Colon (tissue), 2 donors: ENCODE measurements around the gene NCAM2.
"Not testable (repeated sequence)": the region's sequence is repeated elsewhere in the genome, so short reads cannot be mapped to it uniquely, and the experiment has no call there.

Experiments
- FAIRE-seq: peaks from 2 replicates; lab custom pipeline; 2012; peaks lifted over from hg19 to GRCh38; lab: Jason Lieb, UNC
- donor health status: control.
- donor health status: control.

Gene NCAM2

DNA sequence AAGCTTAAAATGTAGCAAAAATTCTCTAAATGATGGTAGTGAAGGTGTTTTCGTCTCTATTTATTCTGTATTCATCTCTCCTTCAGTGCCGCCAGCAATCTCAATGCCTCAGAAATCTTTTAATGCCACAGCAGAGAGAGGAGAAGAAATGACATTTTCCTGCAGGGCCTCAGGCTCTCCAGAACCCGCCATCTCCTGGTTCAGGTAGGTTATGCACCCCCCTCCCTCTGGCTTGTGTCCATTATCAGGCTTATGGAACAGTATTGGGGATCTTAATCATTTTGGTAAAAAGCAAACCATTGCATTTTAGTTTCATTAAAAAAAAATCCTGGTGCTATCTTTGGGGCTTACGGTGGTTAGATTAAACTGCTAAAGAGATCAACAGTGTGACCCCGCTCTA, 326.1 kb downstream of the NCAM2 start:
- FAIRE-seq = no peak

DNA sequence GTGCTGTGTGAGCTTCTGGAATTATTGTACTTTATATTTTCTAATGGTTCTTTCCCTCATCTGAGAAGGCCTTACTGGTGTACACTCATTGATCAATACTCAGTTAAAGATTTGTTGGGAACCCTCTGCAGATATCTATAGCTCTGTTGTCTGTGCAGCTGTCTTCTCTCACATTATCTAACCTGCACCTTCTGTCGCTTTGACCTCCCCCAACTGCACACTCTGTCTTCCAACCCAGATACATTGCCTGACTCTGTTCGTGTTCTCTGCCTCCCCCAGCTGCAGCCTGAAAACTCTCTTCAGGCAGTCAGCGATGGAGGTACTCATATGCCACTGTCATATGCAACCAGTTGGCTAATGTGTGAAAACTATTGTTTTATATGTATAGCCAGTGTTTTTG, 334.3 kb downstream of the NCAM2 start:
- FAIRE-seq = no peak

DNA sequence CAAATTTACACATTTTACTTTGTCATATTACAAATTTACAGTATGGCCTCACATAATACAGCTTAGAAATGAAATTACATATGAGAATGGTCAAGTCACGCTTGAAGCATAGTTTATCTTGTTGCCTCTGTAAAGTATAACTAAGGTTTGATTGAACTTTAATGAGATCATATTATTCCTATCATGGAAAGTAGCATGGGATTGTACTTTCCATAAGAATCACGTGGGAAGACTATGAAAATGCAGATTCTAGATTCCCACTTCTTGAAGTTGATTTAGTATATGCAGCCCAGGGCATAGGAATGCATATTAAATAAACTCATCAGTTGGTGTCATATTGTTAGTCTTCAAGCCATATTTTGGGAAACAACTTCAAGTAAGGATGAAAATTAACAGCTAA, 342.8 kb downstream of the NCAM2 start:
- no peak for FAIRE-seq

DNA sequence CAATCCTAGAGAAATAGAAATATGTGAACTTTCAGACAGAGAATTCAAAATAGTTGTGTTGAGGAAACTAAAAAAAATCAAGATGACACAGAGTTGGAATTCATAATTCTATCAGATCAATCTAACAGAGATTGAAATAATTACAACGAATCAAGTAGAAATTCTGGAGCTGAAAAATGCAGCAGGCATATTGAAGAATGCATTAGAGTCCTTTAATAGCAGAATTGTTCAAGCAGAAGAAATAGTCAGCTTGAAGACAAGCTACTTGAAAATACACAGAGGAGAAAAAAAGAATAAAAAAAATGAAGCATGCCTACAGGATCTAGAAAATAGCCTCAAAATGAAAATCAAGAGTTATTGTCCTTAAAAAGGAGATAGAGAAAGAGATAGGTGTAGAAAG, 347.1 kb downstream of the NCAM2 start:
- no peak for FAIRE-seq

DNA sequence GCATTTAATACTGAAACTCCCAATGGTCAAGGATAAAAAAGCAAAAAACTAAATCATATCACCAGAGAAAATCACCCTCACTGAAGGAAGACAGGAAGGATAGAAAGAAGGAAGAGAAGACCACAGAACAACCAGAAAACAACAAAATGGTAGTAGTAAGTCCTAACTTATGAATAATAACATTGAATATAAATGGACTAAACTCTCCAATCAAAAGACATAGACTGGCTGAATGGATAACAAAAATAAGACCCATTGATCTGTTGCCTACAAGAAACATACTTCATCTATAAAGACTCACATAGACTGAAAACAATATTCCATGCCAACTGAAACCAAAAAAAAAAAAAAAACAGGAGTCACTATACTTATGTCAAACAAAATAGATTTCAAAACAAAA, 347.7 kb downstream of the NCAM2 start:
- no peak for FAIRE-seq

GRCh38 chr21:21366277-21366676, 368.1 kb downstream of the NCAM2 start:
- no peak for FAIRE-seq

DNA sequence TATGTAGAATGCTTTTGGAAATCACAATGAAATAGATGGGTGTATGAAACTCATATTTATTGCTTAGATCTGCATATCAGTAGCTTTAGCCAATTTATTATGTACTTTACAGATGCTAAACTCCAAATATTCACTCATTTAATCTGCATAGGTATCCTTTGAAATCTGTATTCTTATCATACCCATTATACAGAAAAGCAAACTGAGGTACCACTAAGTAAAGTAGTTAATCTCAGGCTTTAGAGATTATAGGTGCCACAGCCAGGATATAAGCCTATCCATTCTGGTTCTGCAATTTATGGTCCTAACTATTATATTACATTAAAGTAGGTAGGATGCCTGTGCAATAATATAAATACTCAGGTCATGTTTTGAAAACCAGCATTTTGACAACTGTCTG, 369.4 kb downstream of the NCAM2 start:
- no peak for FAIRE-seq

DNA sequence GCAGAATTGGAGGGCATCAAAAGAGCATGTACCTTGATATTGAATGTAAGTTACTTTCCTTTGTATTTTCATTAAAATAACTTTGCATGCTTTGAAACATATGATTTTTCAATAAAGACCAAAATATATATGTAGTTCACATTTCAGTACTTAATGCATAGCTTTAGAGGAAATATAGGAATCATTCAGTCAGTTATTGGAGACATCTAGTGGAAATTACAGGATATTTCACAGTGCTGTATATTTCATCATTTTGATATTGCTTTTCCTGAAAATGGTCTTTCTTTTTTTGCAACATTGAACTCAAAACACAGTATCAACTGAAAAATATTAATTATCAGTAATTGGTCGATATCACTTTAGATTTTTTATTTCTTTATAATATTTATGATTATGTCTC, 375.8 kb downstream of the NCAM2 start:
- no peak for FAIRE-seq

DNA sequence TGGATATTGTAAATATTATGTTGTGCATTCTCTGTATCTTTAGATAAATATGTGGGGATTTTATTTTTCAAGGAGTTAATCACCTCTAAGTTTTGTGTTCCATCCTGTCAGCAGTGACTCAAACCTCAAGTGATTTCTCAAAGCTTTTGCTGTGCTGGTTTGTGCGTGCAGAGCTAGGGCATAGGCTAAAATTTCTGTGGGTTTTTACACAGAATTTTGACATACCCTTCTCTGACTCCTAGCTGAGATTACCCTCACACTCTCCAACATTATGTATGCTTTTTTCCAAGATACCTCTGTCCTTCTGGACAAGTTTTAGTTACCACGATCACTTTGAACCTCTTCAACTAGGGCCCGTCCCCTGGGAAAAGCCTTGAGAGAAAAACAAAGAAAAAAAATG, 384.9 kb downstream of the NCAM2 start:
- FAIRE-seq = no peak

DNA sequence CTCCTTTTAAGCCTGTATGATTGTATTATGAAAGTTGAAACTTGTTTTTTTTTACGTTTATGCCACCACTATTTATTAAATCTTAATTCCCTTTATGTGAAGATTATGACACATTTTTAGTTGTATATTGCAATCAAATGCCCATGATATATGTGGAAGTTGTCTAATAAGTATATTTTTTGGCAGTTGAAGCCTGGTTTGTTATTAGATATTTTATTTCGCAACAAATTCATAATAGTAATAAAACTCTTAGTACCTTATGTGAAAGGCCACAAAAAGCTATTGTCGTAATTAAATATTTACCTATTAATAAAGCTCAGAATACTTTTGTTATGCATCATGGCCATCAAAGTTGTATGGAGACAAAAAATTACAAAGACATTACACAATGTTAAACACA, 386.8 kb downstream of the NCAM2 start:
- no peak for FAIRE-seq

DNA sequence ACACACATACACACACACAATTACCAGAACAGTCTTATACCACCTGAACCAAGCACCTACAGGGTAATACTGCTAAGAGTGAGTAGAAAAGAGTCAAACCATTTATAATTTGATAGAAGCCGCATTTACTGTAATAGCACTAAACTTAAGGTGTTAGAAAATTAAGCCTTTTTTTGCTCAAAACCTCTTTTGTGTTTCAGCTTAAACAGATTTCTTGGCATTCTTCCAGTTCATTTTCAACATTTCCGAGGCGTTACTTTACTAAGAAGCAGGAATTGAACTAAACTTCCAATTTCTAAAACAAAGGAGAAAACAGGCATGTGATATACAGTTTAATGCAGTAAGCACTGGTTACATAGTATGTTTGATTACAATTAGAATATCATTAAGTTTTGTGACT, 387.2 kb downstream of the NCAM2 start:
- FAIRE-seq = no peak

GRCh38 chr21:21387916-21388315, 389.7 kb downstream of the NCAM2 start:
- FAIRE-seq = no peak

DNA sequence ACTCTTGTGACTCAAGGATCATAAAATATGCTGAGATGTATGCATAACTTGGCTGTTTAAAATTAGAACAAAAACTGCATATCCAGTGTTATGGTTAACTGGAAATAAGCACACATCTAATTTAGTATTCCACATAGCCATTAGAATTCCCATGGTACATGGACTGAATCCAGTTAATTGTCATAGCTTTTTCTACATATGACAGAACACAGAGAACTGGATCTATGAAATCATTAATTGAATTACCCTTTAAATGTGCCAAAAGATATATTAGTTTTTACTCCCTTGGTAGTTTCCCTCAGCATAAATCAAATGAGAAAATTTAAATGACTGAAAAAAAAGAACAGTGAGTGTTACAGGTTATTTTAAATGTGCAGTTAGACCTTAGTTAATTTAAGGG, 395.9 kb downstream of the NCAM2 start:
- FAIRE-seq = no peak

DNA sequence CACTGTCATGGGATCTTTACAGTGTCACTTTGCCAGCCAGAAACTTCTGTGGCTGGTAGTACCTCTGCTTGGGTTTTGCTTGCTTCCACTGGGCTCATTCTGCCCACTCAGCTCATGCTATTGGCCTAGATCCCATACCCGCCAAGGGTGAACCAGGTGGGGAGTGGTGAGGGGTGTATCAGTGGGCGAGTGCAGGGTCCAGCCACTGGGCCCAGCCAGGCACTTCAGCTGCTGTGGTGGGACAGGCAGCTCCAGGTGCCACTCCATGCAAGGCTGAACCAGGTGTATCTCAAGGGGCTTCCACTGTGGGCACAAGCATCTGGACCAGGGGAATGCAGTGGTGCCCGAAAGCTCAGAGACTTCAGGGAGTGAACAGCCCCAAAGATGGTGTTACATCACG, 398.2 kb downstream of the NCAM2 start:
- FAIRE-seq = no peak

DNA sequence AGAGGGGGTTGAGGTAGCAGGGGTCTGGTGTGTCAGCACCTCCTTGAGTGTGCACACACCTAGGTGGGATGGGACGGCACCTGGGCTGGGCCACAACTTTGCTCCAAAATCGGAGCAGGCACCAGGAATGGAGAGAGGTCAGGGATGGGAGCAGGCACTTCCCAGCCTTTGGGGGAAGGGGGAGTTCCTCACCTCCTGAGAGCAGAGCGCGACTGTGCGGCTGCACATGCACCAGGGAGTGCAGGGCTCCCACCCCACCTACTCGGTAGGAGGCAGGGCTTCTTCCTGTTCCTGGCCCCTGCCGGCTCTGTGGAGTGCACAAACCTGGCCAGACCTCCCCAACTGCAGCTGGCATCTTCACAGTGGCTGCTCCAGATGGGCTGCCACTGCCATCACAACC, 399.3 kb downstream of the NCAM2 start:
- no peak for FAIRE-seq

- no peak for FAIRE-seq
Measured at GRCh38 chr21:21401444-21401843, 403.2 kb downstream of the NCAM2 start.

DNA sequence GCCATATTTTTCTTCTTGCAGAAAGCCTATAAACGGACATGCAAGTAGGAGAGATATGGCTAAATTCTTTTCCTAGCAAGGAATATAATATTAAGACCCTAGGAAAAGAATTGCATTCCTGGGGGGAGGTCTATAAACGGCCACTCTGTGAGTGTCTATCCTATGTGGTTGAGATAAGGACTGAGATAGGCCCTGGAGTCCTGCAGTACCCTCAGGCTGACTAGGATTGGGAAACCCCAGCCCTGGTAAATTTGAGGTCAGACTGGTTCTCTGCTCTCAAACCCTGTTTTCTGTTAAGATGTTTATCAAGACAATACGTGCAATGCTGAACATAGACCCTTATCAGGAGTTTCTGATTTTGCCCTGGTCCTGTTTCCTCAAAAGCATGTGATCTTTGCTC, 404.0 kb downstream of the NCAM2 start:
- FAIRE-seq = not testable (repeated sequence)

- not testable (repeated sequence) for FAIRE-seq
Measured at GRCh38 chr21:21404261-21404660, 406.1 kb downstream of the NCAM2 start.

GRCh38 chr21:21406921-21407320, 408.7 kb downstream of the NCAM2 start:
- no peak for FAIRE-seq

DNA sequence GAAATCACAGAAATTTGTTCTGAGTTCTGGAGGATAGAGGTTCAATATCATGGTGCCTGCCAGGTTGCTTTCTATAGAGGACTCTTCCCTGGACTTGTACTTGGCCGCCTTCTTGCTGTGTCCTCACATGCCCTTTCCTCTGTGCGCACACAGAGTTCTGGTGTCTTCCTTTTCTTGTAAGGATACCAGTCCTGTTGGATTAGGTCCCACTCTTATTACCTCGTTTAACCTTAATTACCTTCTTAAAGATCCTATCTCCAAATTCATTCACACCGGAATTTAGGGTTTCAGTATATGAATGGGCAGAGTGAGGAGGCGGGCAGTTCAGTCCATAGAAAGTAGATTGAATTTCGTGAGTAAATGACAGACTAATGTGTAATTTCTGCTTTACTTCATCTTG, 413.9 kb downstream of the NCAM2 start:
- no peak for FAIRE-seq

- FAIRE-seq = no peak
Measured at GRCh38 chr21:21415741-21416140, 417.5 kb downstream of the NCAM2 start.

DNA sequence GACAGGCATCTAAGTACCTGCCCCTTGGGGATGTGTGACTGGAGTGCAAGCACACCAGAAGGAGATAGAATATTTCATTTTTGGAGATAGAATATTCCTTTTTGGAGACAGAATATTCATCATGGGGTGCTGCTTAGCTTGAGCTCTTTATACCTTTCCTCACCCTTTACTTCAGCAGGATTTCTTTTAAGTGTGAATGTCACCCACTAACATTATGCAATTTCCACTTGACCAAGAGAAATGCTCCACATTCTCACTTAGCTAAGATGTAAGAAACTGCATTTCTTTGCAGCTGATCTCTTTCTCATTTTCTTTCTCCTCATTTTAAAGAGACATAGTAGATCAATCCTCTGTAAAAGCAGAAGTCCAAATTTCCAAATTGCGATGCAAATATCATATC, 436.7 kb downstream of the NCAM2 start:
- no peak for FAIRE-seq

DNA sequence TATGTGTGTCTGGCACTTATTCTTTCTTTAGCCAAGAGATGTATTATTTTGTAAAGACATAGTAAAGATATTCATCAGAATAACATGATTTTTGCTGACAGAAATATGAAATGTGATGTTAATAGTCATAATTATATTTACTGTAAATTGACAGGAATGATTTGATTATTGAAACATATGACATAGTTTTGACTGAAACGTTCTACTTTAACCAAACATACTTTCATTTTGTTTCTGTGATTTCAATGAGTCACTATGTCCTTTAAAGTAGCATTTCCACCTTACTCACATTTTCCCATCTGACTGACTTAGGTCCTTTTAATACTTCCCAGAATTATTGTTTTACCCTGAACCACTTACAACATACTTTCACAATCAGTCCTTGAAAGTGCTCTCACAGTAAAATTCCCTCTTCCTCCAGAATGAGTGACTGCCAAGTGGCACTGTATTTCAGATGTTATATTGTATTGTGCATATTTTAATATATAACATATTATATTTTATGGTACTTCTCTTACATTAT, 437.9 kb downstream of the NCAM2 start:
- FAIRE-seq = no peak

DNA sequence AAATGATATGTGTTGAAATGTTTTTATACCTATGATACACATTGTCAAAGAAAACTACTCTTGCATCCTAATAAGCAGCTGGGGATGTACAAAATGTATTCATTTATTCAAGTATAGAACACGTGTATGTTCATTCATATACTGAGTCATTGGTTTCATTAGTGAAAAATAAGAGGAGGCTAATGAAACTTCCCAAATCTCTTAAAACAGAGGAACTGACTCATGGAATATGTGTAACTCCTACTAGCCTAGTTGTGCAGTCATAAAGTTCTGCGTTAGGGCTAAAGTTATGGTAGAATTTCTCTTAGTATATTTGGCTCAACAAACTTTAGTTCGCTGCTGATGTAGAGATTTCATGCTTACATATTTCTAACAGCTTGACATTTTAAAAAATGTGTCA, 441.6 kb downstream of the NCAM2 start:
- no peak for FAIRE-seq

DNA sequence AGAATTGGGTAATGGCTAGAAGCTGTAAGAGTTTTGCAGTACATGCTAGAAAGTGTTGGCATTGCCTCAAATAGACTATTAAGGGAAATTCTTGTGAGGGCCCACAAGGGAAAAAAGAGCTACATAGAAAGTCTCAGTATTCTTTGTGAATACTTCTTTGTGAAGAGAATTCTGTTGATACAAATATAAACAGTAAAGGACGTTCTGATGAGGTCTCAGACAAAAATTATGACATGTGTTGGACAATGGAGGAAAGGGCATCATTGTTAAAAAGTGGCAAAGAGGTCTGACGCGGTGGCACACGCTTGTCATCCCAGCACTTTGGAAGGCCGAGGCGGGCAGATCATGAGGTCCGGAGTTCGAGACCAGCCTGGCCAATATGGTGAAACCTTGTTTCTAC, 458.9 kb downstream of the NCAM2 start:
- no peak for FAIRE-seq
